ENCODE data around the gene TELO2.

GRCh38 chr16:1542166-1542500, 49.0 kb downstream of the TELO2 start:
- TF ChIP-seq CTCF (IDR thresholded peaks at IDR 0.05; ENCODE audit: low read depth, low read length) (no peak), EZH2phosphoT487 (IDR thresholded peaks at IDR 0.05; ENCODE audit: low read depth) (no peak)
